Activated B cell treated with CpG ODN at 0.5 μM for 24 hours (primary cell): ENCODE results near the gene SELENOW. TPM values are rescaled to one million over a fixed set of nuclear protein-coding genes. Genes with fewer than 3 reads are reported as not detected.

Experiments used
- ATAC-seq: fragments of 200-7000 bp; cut with Tn5 transposase; one replicate; pipeline ENCODE4 v1.10.0; 2021; ENCODE audit warnings: low read depth, mild to moderate bottlenecking, moderate library complexity
- CTCF ChIA-PET: fragments of 350-600 bp; sonication (Branson Sonifier 250); formaldehyde crosslinking; loops from one replicate; lab custom pipeline; 2021; ENCODE audit warnings: antibody characterized with exemption; lab: Charles Lee
- POLR2A ChIA-PET: fragments of 350-600 bp; sonication (Branson Sonifier 250); formaldehyde crosslinking; loops from one replicate; lab custom pipeline; 2021; ENCODE audit warnings: antibody characterized with exemption; lab: Charles Lee
- DNase-seq: peaks from one replicate; pipeline ENCODE4 v3.0.0; 2022
- H3K27ac Mint-ChIP-seq: one replicate; pipeline ENCODE4 v1.8.0; 2020; ENCODE audit warnings: mixed read lengths
- H3K27me3 Mint-ChIP-seq: one replicate; pipeline ENCODE4 v1.8.0; 2021; ENCODE audit warnings: mixed read lengths
- H3K36me3 Mint-ChIP-seq: one replicate; pipeline ENCODE4 v1.8.0; 2021; ENCODE audit warnings: low read depth, mixed read lengths
- H3K4me1 Mint-ChIP-seq: one replicate; pipeline ENCODE4 v1.8.0; 2021; ENCODE audit warnings: mixed read lengths
- H3K4me3 Mint-ChIP-seq: one replicate; pipeline ENCODE4 v1.8.0; 2020; ENCODE audit warnings: mild to moderate bottlenecking, mixed read lengths
- H3K9me3 Mint-ChIP-seq: one replicate; pipeline ENCODE4 v1.8.0; 2020; ENCODE audit warnings: mixed read lengths
- CTCF ChIP-seq: fragments of 200-600 bp; IDR thresholded peaks from one replicate; pipeline ENCODE4 v1.8.0; 2022; ENCODE audit warnings: antibody characterized with exemption, mild to moderate bottlenecking
- intact Hi-C: fragments of 100-400 bp; cut with micrococcal nuclease; formaldehyde crosslinking; loops from one replicate; pipeline ENCODE4 v1.15.1; 2024
- total RNA-seq: library from RNA; stranded (reverse); gene quantifications from 2 replicates; pipeline ENCODE4 v1.2.3, GENCODE V29; 2022

Gene SELENOW
- total RNA-seq, 1 donor from 2014 or later: 24.8 TPM

DNA sequence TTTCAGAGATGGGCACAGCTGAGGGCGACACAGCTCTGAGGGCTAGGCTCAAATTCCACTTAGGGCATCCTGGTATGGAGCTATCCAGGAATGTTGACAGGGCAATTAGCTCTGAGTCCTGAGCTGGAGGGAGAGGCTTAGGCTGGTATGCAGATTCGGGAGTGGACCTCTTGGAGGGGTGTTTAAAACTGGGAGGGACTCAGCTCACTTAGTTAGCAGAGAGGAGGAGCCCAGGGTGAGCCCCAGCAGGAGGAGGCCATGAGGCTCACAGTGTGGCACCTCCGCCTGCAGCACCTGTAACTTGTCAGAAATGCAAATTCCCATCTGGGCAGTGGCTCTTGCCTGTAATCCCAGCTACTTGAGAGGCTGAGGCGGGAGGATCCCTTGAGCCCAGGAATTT, 43.4 kb upstream of the SELENOW start:
- Mint-ChIP-seq H3K36me3 (no peaks in the 10 kb centered on the region), H3K27ac (no peak overlapping the region), H3K27me3 (peaks cover 14% of the 10 kb centered on the region), H3K4me3 (no peak overlapping the region), H3K9me3 (no peaks in the 10 kb centered on the region), H3K4me1 (peaks cover 2% of the 10 kb centered on the region)
- TF ChIP-seq CTCF: no peak
- ATAC-seq (no peak), DNase-seq (no peak)
- intact Hi-C loops: no loop called here
- ChIA-PET POLR2A (no interaction called here), CTCF (no interaction called here)

DNA sequence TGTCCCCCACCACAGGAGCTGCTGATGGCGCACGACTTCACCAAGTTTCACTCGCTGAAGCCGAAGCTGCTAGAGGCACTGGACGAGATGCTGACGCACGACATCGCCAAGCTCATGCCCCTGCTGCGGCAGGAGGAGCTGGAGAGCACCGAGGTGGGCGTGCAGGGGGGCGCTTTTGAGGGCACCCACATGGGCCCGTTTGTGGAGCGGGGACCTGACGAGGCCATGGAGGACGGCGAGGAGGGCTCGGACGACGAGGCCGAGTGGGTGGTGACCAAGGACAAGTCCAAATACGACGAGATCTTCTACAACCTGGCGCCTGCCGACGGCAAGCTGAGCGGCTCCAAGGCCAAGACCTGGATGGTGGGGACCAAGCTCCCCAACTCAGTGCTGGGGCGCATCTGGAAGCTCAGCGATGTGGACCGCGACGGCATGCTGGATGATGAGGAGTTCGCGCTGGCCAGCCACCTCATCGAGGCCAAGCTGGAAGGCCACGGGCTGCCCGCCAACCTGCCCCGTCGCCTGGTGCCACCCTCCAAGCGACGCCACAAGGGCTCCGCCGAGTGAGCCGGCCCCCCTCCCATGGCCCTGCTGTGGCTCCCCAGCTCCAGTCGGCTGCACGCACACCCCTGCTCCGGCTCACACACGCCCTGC, 37.5 kb upstream of the SELENOW start:
- no peak for TF ChIP-seq CTCF
- Mint-ChIP-seq H3K4me3 (no peak overlapping the region), H3K36me3 (peaks cover 5% of the 10 kb centered on the region), H3K27ac (no peak overlapping the region), H3K27me3 (no peaks in the 10 kb centered on the region), H3K9me3 (no peaks in the 10 kb centered on the region), H3K4me1 (peaks cover 30% of the 10 kb centered on the region)
- ATAC-seq (no peak), DNase-seq (no peak)
- intact Hi-C loops: no loop called here
- ChIA-PET POLR2A (no interaction called here), CTCF (interaction anchor here (1.1 kb wide), 1 partner anchor 306 kb away, joined by 3 read pairs; no protein-coding TSS in a partner anchor)

DNA sequence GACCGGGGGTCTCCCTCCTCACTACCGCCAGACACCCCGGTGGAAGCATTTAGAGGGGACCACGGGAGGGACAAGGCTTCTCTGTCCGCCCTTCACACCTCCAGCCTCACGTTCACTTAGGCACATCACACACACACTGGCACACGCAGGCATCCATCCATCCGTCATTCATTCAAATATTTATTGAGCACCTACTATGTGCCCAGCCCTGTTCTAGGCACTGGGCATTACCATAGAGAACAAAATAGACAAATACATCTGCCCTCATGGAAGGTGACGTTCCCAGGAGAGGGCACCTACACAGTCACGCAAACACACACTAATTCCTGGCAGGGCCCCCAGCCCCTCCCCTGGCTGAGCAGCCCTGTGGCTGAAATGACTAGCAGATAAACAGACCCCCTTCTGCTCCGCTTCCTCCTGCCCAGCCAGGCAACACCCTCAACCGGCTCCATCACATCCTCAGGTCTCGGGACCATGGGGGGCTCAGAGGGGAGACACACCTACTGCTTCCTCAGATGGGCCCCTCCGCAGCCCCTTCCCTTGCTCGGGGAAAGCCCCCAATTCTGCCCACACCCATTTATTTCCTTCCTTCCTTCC, 36.9 kb upstream of the SELENOW start:
- TF ChIP-seq CTCF: no peak
- H3K36me3 Mint-ChIP-seq: peaks cover 6% of the 10 kb centered on the region
- H3K9me3 Mint-ChIP-seq: no peaks in the 10 kb centered on the region
- H3K4me3 Mint-ChIP-seq: peak overlapping the region; percentile 37
- ATAC-seq (no peak), DNase-seq (no peak)
- H3K27me3 Mint-ChIP-seq: no peaks in the 10 kb centered on the region
- CTCF ChIA-PET: no interaction called here
- peaks cover 31% of the 10 kb centered on the region for H3K4me1 Mint-ChIP-seq
- POLR2A ChIA-PET: no interaction called here
- intact Hi-C loops: no loop called here
- peak overlapping the region; percentile 4 for H3K27ac Mint-ChIP-seq

DNA sequence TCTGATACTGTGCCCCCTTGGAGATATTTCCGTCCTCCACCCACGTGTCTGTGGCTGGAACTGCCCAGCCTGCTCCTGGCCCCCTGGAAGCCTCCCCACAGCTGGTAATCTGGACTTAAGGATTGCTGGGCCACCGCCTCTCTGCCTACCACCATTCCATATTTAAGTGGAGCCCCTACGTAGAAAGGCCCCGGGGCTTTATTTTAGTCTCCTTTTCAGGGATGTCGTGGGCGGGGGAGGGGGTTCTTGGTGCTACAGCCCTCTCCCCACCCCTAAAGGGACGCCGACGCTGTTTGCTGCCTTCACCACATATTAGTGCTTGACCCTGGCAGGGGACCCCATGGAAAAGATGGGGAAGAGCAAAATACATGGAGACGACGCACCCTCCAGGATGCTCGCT, 35.9 kb upstream of the SELENOW start:
- H3K4me3 Mint-ChIP-seq: peak overlapping the region; percentile 38
- no peak for DNase-seq
- CTCF ChIA-PET: interaction anchor here (1.9 kb wide), 1 partner anchor 306 kb away, joined by 6 read pairs; no protein-coding TSS in a partner anchor
- H3K4me1 Mint-ChIP-seq: peaks cover 37% of the 10 kb centered on the region
- POLR2A ChIA-PET: interaction anchor here (1.2 to 1.5 kb wide), 2 partner anchors 9 to 306 kb away, joined by 3 read pairs; no protein-coding TSS in a partner anchor
- no peak for ATAC-seq
- H3K9me3 Mint-ChIP-seq: no peaks in the 10 kb centered on the region
- H3K27ac Mint-ChIP-seq: no peak overlapping the region
- TF ChIP-seq CTCF: no peak
- intact Hi-C loops: loop anchor here (1.0 kb wide), 2 partner anchors 29 to 306 kb away; partner anchors contain the start of gene EHD2
- peaks cover 13% of the 10 kb centered on the region for H3K36me3 Mint-ChIP-seq
- no peaks in the 10 kb centered on the region for H3K27me3 Mint-ChIP-seq
